HFF-Myc (cell line): ENCODE data around the gene PHF21B.

Experiments
- DNase-seq: peaks from one replicate; pipeline ENCODE4 v3.0.0-alpha.2; 2011; ENCODE audit warnings: low read depth; ENCODE audit errors: extremely low read depth
- H3K4me3 ChIP-seq: replicated peaks from 2 replicates; pipeline ENCODE4 v1.5.1; 2011; ENCODE audit warnings: low read depth, mild to moderate bottlenecking, control low read depth, low read length
- TF ChIP-seq, protein P1 (sequence below): IDR thresholded peaks from 2 replicates; pipeline ENCODE4 v1.5.1; 2012; ENCODE audit warnings: mild to moderate bottlenecking, low read depth, low read length, control low read depth; ENCODE audit errors: missing control alignments

Gene PHF21B

GRCh38 chr22:44888491-44889254 is 121.1 kb downstream of the PHF21B start:
- H3K4me3 ChIP-seq = no peak overlapping the region
- TF ChIP-seq, protein P1, sequence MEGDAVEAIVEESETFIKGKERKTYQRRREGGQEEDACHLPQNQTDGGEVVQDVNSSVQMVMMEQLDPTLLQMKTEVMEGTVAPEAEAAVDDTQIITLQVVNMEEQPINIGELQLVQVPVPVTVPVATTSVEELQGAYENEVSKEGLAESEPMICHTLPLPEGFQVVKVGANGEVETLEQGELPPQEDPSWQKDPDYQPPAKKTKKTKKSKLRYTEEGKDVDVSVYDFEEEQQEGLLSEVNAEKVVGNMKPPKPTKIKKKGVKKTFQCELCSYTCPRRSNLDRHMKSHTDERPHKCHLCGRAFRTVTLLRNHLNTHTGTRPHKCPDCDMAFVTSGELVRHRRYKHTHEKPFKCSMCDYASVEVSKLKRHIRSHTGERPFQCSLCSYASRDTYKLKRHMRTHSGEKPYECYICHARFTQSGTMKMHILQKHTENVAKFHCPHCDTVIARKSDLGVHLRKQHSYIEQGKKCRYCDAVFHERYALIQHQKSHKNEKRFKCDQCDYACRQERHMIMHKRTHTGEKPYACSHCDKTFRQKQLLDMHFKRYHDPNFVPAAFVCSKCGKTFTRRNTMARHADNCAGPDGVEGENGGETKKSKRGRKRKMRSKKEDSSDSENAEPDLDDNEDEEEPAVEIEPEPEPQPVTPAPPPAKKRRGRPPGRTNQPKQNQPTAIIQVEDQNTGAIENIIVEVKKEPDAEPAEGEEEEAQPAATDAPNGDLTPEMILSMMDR = no peak

DNA sequence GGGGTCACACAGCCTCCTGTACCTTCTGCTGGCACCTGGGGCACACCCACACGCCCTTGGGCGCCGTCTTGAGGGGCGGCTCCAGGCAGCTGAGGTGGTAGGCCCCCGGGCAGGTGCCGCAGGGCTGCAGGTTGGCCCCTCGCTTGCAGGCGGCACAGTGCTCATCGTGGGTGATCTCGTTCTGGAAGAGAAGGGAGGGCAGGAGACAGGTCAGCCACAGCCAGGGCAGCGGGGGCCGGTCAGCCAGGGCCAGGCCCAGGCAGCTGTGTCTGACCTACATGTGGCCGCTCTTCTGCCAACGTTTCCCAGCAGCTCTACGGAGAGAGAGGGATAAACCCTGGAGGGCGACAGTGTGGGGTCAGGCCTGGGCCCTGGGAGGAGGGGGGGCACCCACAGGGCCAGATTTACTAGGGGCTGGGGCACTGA is 121.9 kb downstream of the PHF21B start:
- DNase-seq = no peak
- TF ChIP-seq, protein P1 = no peak
- no peak overlapping the region for H3K4me3 ChIP-seq

More at GRCh38 chr22:44888491-44889254, 121.1 kb downstream of the PHF21B start:
- no peak for DNase-seq

DNA sequence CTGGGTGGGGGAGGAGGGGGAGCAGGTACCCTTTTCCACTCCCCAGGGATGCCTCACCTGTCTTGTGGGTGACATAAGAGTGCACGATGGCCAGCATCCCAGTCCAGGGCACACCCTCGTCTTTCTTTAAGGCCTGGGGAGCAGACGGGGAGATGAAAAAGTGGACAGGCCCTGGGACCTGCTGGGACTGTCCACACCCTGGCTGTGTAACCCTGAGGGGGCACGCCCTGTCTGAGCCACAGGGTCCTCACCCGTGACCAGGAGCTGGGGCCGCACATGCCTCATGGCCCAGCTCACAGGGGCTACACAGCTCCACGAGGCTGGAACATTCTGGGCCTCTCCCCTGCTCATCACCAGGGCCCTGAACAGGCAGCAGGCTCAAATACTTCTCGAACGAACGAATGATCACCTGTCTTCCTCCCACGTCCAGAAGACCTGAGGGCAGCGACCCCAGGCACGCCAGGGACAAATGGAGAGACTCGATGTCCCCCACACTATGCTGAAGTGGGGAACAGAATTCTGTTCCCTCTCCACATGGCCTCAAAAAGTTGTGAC is 123.9 kb downstream of the PHF21B start:
- DNase-seq = no peak
- H3K4me3 ChIP-seq = no peak overlapping the region
- TF ChIP-seq, protein P1 = no peak

DNA sequence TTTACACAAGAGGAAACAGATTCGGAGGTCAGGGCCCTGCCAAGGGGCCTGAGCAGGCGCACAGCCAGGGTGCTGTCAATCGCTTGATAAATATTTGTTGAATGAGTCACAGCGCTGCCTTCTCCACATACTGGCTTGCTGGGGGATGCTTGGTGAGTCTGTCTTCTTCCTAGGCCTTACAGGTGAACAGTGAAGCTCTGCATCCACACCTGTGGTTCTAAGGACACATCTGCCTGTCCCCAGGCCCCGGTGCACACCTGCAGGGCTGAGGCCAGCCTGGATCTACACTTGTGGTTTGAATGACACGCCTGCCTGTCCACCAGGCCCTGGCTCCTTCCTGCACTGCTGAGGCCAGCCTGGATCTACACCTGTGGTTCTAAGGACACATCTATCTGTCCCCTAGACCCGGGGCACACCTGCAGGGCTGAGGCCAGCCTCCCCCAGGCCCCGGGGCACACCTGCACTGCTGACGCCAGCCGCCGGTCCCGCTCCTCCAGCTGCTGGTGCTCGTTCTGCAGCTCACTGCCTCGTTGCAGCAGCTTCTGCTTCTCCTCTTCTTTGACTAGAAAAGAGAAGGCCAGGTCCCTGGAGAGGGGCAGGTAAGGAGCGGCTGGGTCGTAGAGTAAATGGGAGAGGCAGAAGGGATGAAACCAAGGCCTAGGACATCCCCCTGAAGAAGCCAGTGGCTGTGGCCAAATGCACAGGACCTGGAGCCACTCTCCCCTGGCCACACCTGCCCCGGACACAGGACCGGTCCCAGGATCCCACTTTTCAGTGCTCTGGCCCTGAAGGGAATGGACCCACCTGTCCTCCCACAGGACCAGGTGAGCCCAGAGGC is 124.6 kb downstream of the PHF21B start:
- DNase-seq = no peak
- H3K4me3 ChIP-seq = no peak overlapping the region
- TF ChIP-seq, protein P1 = no peak

- TF ChIP-seq, protein P1 = no peak
- no peak overlapping the region for H3K4me3 ChIP-seq
- DNase-seq = no peak
Measured at GRCh38 chr22:44884562-44884961, 125.2 kb downstream of the PHF21B start.

GRCh38 chr22:44883011-44883421 is 126.8 kb downstream of the PHF21B start:
- TF ChIP-seq, protein P1 = no peak
- no peak overlapping the region for H3K4me3 ChIP-seq
- DNase-seq = no peak
